Neuronal stem cell (in vitro differentiated cells): ENCODE results near the gene TFB1M.

Source experiments
- DNase-seq: peaks from one replicate; pipeline ENCODE4 v3.0.0-alpha.2; 2013; ENCODE audit warnings: low spot score
- H2AFZ ChIP-seq: one replicate; pipeline ENCODE4 v1.6.1; 2013; ENCODE audit warnings: mild to moderate bottlenecking, low read length, inconsistent platforms
- H2AK5ac ChIP-seq: 2 replicates; pipeline ENCODE4 v1.6.1; 2013; ENCODE audit warnings: low read depth, mild to moderate bottlenecking, inconsistent platforms, low read length, moderate library complexity, mixed read lengths
- H2BK120ac ChIP-seq: 2 replicates; pipeline ENCODE4 v1.6.1; 2013; ENCODE audit warnings: low read depth, mild to moderate bottlenecking, inconsistent platforms, low read length, moderate library complexity, mixed read lengths
- H2BK12ac ChIP-seq: one replicate; pipeline ENCODE4 v1.6.1; 2013; ENCODE audit warnings: low read length, inconsistent platforms
- H2BK15ac ChIP-seq: 2 replicates; pipeline ENCODE4 v1.6.1; 2013; ENCODE audit warnings: mild to moderate bottlenecking, low read length, inconsistent platforms, mixed read lengths
- H2BK5ac ChIP-seq: one replicate; pipeline ENCODE4 v1.6.1; 2013; ENCODE audit warnings: inconsistent platforms, mild to moderate bottlenecking, low read length, moderate library complexity
- H3K14ac ChIP-seq: one replicate; pipeline ENCODE4 v1.6.1; 2013; ENCODE audit warnings: low read length, inconsistent platforms
- H3K18ac ChIP-seq: 2 replicates; pipeline ENCODE4 v1.6.1; 2013; ENCODE audit warnings: low read length, inconsistent platforms
- H3K23ac ChIP-seq: 2 replicates; pipeline ENCODE4 v1.6.1; 2013; ENCODE audit warnings: low read depth, mild to moderate bottlenecking, mixed read lengths, low read length, inconsistent platforms; ENCODE audit not compliant: poor library complexity
- H3K27ac ChIP-seq: replicated peaks from 3 replicates; pipeline ENCODE4 v1.5.1; 2013; ENCODE audit warnings: low read length, inconsistent platforms
- H3K27me3 ChIP-seq, 3 experiments: 2 replicates each; pipeline ENCODE4 v1.6.1; 2013; ENCODE audit warnings: low read length in 3 of 3, mild to moderate bottlenecking in 2 of 3, inconsistent platforms in 1 of 3, low read depth in 1 of 3, mixed read lengths in 1 of 3, moderate library complexity in 1 of 3; ENCODE audit not compliant: control insufficient read depth in 3 of 3, insufficient read depth in 3 of 3
- H3K36me3 ChIP-seq, 2 donors: replicated peaks in 1 of 2; 2 replicates each; pipeline ENCODE4 v1.6.1; 2013; ENCODE audit warnings: low read length in 2 of 2; ENCODE audit not compliant: control insufficient read depth in 2 of 2, insufficient read depth in 2 of 2
- H3K4ac ChIP-seq: 2 replicates; pipeline ENCODE4 v1.6.1; 2013; ENCODE audit warnings: inconsistent platforms, mild to moderate bottlenecking, low read length, moderate library complexity
- H3K4me1 ChIP-seq, 2 donors: 1 replicate in 1 of 2; 2 replicates in 1 of 2; pipeline ENCODE4 v1.6.1; 2013; ENCODE audit warnings: low read length in 2 of 2, low read depth in 1 of 2; ENCODE audit not compliant: control insufficient read depth in 2 of 2, insufficient read depth in 1 of 2
- H3K4me2 ChIP-seq: one replicate; pipeline ENCODE4 v1.6.1; 2013; ENCODE audit warnings: mild to moderate bottlenecking, low read length, inconsistent platforms; ENCODE audit not compliant: insufficient read depth, poor library complexity, severe bottlenecking
- H3K4me3 ChIP-seq, 2 donors: 2 replicates each; pipeline ENCODE4 v1.5.1; 2013; ENCODE audit warnings: low read length in 2 of 2, mild to moderate bottlenecking in 2 of 2, inconsistent platforms in 1 of 2, moderate library complexity in 1 of 2
- H3K79me1 ChIP-seq: one replicate; pipeline ENCODE4 v1.6.1; 2013; ENCODE audit warnings: low read depth, mild to moderate bottlenecking, inconsistent platforms, low read length, moderate library complexity
- H3K9ac ChIP-seq: one replicate; pipeline ENCODE4 v1.6.1; 2013; ENCODE audit warnings: mild to moderate bottlenecking, low read depth, low read length, inconsistent platforms; ENCODE audit not compliant: poor library complexity
- H3K9me3 ChIP-seq, 2 donors: replicated peaks in 1 of 2; 2 replicates each; pipeline versions ENCODE3 to v1.6.1; 2013; ENCODE audit warnings: low read length in 2 of 2, mild to moderate bottlenecking in 2 of 2, inconsistent platforms in 1 of 2, low read depth in 1 of 2, mixed read lengths in 1 of 2, moderate library complexity in 1 of 2; ENCODE audit not compliant: control insufficient read depth in 2 of 2, insufficient read depth in 1 of 2
- H4K8ac ChIP-seq: one replicate; pipeline ENCODE4 v1.6.1; 2013; ENCODE audit warnings: low read depth, mild to moderate bottlenecking, inconsistent platforms, low read length, moderate library complexity
- H4K91ac ChIP-seq: one replicate; pipeline ENCODE4 v1.6.1; 2013; ENCODE audit warnings: low read length, low read depth, mild to moderate bottlenecking, inconsistent platforms; ENCODE audit not compliant: poor library complexity
- WGBS, 2 donors: extraction: QIAGEN DNeasy Blood & Tissue Kit; methylation state at CpG; one replicate each; pipeline ENCODE4 v1.1.7; 2013; ENCODE audit warnings: missing lambda C conversion rate in 2 of 2, mixed read lengths in 1 of 2; ENCODE audit not compliant: insufficient read length in 2 of 2, insufficient replicate concordance in 1 of 2; ENCODE audit errors: extremely low coverage in 2 of 2; 5-methylcytosine and 5-hydroxymethylcytosine counted together

The TFB1M gene

DNA sequence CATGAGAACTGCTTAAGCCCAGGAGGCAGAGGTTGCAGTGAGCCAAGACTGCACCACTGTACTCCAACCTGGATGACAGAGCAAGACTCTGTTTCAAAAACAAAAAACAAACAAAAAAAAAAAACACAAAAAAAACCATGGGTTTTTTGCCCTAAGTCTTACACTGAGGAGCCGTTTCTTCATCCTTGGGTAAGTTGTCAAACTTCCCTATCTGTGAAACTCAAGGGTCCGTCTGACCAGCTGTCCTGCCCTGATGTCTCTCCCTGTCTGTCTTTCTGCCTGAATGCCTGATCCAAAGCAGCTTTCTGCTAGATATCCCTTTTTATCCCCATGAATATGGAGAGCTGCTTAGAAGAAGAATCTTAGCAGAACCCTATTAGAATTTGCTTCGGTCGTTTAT is 91.8 kb downstream of the TFB1M start:
- H2BK12ac ChIP-seq: no peak overlapping the region
- H3K14ac ChIP-seq: no peak overlapping the region
- peaks cover 0 to 66% of the 10 kb centered on the region in 2 donors for H3K36me3 ChIP-seq
- no peak overlapping the region for H2BK5ac ChIP-seq
- H4K8ac ChIP-seq: no peak overlapping the region
- H3K27ac ChIP-seq: no peak overlapping the region
- no CpG with 5 or more reads among the region's 4 CpGs for WGBS, 2 donors
- H3K79me1 ChIP-seq: no peaks in the 10 kb centered on the region
- H2BK120ac ChIP-seq: no peak overlapping the region
- H3K4me1 ChIP-seq: peaks cover 0 to 6% of the 10 kb centered on the region in 2 donors
- H3K23ac ChIP-seq: no peak overlapping the region
- H2BK15ac ChIP-seq: no peak overlapping the region
- no peak overlapping the region for H3K18ac ChIP-seq
- no peak overlapping the region for H2AK5ac ChIP-seq
- H4K91ac ChIP-seq: no peak overlapping the region
- no peak overlapping the region for H3K4ac ChIP-seq
- no peak overlapping the region for H3K4me2 ChIP-seq
- H3K27me3 ChIP-seq: no peaks in the 10 kb centered on the region
- no peak overlapping the region for H3K9ac ChIP-seq
- DNase-seq: no peak
- no peak overlapping the region for H3K4me3 ChIP-seq
- peaks cover 0 to 5% of the 10 kb centered on the region in 2 donors for H3K9me3 ChIP-seq
- H2AFZ ChIP-seq: no peak overlapping the region

DNA sequence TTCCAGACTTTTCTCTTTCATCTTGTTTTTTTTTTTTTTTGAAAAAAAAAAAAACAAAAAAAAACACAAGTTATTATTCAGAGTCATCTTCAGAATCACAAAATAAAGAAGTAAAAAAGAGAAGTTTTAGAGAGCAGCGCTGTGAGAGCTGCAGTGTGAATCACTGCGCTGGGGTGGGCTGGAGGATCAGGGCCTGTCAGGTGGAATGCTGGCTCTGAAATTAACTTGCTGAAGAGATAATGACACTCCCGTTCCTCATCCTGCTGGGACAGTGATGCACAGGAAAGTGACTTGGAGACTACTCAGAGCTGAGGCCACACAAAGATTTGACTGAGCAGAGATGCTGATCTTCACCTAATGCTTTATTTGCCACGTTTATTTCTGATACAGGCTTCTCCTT is 93.2 kb downstream of the TFB1M start:
- Histone ChIP-seq H4K8ac (no peak overlapping the region), H3K9ac (no peak overlapping the region), H2BK12ac (no peak overlapping the region), H3K4ac (no peak overlapping the region), H3K4me1 (peaks cover 4 to 11% of the 10 kb centered on the region in 2 donors), H4K91ac (no peak overlapping the region), H3K4me2 (no peak overlapping the region), H3K18ac (no peak overlapping the region), H2BK15ac (no peak overlapping the region), H3K14ac (no peak overlapping the region), H3K23ac (no peak overlapping the region), H2AFZ (no peak overlapping the region), H3K27me3 (no peaks in the 10 kb centered on the region), H2AK5ac (no peak overlapping the region), H3K79me1 (no peaks in the 10 kb centered on the region), H2BK120ac (no peak overlapping the region), H3K36me3 (peaks cover 0 to 58% of the 10 kb centered on the region in 2 donors), H3K27ac (no peak overlapping the region), H3K4me3 (no peak overlapping the region), H2BK5ac (no peak overlapping the region), H3K9me3 (peaks cover 0 to 2% of the 10 kb centered on the region in 2 donors)
- DNase-seq: no peak
- WGBS, 2 donors: no CpG with 5 or more reads among the region's 4 CpGs

DNA sequence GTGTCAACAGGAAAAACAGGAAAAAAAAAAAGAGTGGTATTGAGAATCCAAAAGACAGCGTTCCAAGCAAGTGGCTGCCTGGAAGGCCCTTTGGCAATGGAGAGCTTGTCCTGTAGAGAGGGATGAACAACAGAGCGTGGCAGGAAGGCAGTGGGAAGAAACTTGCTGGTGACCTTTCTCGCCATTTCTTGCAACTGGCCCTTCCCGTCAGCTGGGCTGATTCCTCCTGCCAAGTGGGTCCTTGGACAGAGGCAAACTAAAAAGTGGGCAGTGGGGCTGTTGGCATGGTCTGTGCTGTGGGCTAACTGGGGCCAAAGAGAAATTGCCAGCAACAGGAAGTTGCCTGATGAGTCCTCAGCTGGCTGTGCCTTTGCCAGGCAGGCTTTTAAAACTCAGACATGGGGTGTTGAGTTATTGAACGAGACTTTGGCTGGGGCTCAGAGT is 94.4 kb downstream of the TFB1M start:
- no peak overlapping the region for H3K27ac ChIP-seq
- no CpG with 5 or more reads among the region's 5 CpGs for WGBS, 2 donors

DNA sequence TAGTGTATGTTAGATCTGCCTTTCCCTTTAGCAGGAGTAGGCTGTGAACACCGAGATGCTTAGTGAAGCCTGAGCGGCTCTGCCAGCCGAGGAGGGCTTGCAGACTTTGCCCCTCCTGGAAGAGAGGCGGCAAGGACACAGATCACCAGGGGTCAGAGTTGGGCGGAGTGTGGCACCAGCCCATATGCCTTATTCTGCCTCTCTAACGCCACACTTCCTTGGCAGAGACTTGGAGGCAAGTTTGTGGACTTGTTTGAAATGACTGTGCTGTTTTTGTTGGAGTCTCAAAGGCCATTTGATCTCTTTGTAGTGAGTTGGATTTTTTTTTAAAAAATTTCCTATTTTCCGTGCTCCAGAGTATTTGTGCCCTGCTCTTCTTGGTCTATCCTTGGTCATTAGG is 95.0 kb downstream of the TFB1M start:
- Histone ChIP-seq H3K9me3 (no peaks in the 10 kb centered on the region), H2AK5ac (no peak overlapping the region), H3K4me2 (no peak overlapping the region), H3K9ac (no peak overlapping the region), H3K36me3 (peaks cover 0 to 43% of the 10 kb centered on the region in 2 donors), H2BK12ac (no peak overlapping the region), H3K4ac (no peak overlapping the region), H3K4me1 (peaks cover 4 to 11% of the 10 kb centered on the region in 2 donors), H4K8ac (no peak overlapping the region), H3K27me3 (no peaks in the 10 kb centered on the region), H3K18ac (no peak overlapping the region), H3K79me1 (no peaks in the 10 kb centered on the region), H3K23ac (no peak overlapping the region), H2BK15ac (no peak overlapping the region), H3K4me3 (no peak overlapping the region), H4K91ac (no peak overlapping the region), H2BK5ac (no peak overlapping the region), H2BK120ac (no peak overlapping the region), H3K27ac (no peak overlapping the region), H3K14ac (no peak overlapping the region), H2AFZ (no peak overlapping the region)
- DNase-seq: no peak
- no CpG with 5 or more reads among the region's 7 CpGs for WGBS, 2 donors

More for the DNA sequence above, 94.4 kb downstream of the TFB1M start:
- no peak for DNase-seq
- peaks cover 0 to 49% of the 10 kb centered on the region in 2 donors for H3K36me3 ChIP-seq
- peak overlapping the region; percentile 21 for H2BK15ac ChIP-seq
- no peak overlapping the region for H3K14ac ChIP-seq
- H3K9me3 ChIP-seq: no peaks in the 10 kb centered on the region
- H4K91ac ChIP-seq: no peak overlapping the region
- H3K4me3 ChIP-seq: no peak overlapping the region
- no peaks in the 10 kb centered on the region for H3K79me1 ChIP-seq
- no peaks in the 10 kb centered on the region for H3K27me3 ChIP-seq
- no peak overlapping the region for H2BK120ac ChIP-seq
- peaks cover 4 to 11% of the 10 kb centered on the region in 2 donors for H3K4me1 ChIP-seq
- no peak overlapping the region for H4K8ac ChIP-seq
- H3K18ac ChIP-seq: peak overlapping the region; percentile 62
- H3K23ac ChIP-seq: no peak overlapping the region
- H2AK5ac ChIP-seq: peak overlapping the region; percentile 51
- no peak overlapping the region for H2AFZ ChIP-seq
- H3K9ac ChIP-seq: no peak overlapping the region
- H2BK12ac ChIP-seq: no peak overlapping the region
- no peak overlapping the region for H2BK5ac ChIP-seq
- no peak overlapping the region for H3K4ac ChIP-seq
- H3K4me2 ChIP-seq: no peak overlapping the region
